Ovary (tissue), 3 donors: ENCODE results near the gene HOXD1.

Experiments
- CTCF ChIP-seq, 3 donors: fragments of 450-650 bp in 2 of 3; fragments of 200-600 bp in 1 of 3; IDR thresholded peaks; one replicate each; pipeline versions ENCODE4 v1.5.1 to v1.8.0; 2016 to 2022; ENCODE audit warnings: antibody characterized with exemption in 3 of 3, mild to moderate bottlenecking in 1 of 3
- EP300 ChIP-seq: sonication (generic); formaldehyde crosslinking; IDR thresholded peaks from one replicate; pipeline ENCODE4 v1.6.1; 2017; ENCODE audit warnings: antibody characterized with exemption
- POLR2A ChIP-seq: fragments of 450-650 bp; IDR thresholded peaks from one replicate; pipeline ENCODE4 v1.6.1; 2017; ENCODE audit warnings: antibody characterized with exemption, mild to moderate bottlenecking, moderate library complexity
- donor health status: DM: no; HTN: no; CAD: no.

DNA sequence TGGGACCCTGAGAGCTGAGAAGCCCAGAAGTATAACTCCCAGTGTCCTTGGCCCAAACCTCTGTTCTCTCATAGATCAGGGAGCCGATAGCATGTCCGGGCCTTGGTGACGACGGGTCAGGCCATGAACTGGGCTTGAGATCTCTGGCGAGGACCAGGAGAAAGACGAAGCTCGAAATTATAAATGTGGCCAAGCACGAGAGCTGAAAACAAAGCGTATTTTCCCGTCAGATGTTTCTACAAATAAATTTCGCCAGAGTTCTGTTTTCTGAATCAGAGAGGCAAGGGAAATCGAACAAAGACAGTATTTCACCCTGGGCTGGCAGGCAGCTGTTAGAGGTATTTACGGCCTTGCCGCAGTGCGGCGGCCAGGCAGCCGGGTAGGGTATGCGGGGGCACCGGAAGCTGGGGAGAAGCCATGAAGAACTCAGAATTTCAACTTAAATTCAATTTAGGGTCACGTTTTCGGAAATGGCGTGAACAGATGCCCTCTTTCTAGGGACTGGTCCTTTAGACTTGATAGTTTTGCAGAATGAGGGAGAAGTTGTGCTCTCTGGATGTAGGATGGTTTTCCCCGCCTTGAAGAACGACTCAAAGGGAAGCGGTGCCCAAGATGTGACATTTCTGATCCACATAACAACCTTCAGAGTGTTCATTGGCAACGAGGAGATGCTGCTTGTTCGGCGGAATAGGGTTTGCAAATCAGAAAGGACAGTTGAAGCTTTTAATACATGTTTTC lies 49.4 kb upstream of the HOXD1 start:
- TF ChIP-seq POLR2A (no peak), CTCF (IDR thresholded peaks at IDR 0.05) (no peak), EP300 (no peak)
